Effector CD8-positive, alpha-beta T cell (primary cell): ENCODE measurements around the gene EHHADH.

ENCODE experiments used
- DNase-seq: peaks from one replicate; lab custom pipeline; 2025; lab: John Stamatoyannopoulos, UW

EHHADH gene

DNA sequence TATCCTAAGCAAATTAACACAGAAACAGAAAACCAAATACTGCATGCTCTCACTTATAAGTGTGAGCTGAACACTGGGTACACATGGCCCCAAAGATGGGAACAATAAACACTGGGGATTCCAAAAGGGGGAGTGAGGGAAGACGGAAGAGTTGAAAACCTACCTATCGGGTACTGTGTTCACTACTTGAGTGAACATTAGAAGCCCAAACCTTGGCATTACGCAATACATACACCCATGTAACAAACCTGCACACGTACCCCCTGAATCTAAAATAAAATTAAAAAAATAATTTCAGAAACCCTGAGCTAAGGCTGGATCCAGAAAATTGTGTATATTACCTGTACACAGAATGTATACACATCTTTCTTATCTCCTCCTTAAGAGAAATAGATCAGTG lies 58.2 kb downstream of the EHHADH start:
- DNase-seq: no peak

DNA sequence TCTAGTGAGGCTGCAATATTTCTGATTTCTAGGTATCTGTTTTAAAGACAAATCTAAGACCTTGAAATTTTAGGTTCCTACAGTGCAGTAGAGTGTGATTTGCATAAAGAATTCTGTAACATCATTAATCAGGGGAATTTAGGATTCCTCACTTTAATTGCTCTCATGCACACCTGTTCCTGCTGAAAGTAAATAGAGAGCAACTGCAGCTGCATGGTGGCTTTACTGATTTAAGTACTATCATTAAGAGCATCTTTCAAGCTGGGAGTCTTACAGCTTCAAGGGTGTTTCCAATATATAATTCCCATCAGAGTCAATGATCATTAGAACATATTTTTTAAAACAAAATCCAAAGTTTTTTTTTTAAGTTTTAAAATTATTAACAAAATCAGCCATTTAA lies 65.0 kb downstream of the EHHADH start:
- DNase-seq: no peak

DNA sequence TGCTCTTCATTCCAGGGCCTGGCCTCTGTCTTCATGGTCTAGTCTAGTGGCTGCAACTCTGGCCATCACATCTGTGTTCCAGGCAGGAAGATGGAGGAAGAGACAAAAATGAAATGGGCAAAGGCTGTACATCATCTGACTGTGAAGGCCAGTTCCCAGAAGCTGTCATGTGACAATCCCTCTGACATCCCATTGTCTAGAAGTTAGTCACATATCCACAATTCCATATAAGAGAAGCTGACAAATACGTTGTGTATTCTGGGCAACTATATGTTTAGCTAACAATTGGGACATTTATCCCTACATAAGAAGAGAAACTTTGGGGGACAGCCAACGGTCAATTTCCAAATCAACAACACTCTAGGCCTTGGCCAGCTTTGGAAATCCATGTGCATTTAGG lies 66.5 kb downstream of the EHHADH start:
- no peak for DNase-seq

DNA sequence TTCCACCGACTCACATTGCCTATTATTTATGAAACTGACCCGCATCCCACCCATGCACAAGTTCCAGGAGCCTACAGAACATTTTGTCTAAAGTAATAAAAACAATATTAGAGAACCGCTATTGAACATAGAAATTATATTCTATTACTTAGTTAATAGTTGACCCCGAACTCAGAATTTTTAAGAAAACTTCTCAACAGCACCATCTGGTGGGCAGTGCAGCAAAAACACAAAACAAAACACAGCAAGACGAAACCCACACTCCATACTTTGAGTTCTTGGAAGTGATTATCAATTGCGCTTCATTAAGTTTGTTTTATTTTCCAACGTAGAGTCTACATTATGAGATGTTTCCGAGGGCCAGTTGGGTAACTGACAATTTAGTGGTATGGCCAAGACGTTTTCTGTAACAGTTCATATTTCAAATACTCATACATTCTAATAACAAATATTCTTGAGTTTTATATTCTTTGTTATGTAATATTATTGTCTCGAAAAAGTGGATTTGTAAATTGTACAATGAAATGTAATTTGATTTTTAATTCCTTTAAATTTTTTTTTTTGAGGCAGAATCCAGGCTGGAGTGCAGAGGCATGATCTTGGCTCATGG lies 77.0 kb downstream of the EHHADH start:
- no peak for DNase-seq

DNA sequence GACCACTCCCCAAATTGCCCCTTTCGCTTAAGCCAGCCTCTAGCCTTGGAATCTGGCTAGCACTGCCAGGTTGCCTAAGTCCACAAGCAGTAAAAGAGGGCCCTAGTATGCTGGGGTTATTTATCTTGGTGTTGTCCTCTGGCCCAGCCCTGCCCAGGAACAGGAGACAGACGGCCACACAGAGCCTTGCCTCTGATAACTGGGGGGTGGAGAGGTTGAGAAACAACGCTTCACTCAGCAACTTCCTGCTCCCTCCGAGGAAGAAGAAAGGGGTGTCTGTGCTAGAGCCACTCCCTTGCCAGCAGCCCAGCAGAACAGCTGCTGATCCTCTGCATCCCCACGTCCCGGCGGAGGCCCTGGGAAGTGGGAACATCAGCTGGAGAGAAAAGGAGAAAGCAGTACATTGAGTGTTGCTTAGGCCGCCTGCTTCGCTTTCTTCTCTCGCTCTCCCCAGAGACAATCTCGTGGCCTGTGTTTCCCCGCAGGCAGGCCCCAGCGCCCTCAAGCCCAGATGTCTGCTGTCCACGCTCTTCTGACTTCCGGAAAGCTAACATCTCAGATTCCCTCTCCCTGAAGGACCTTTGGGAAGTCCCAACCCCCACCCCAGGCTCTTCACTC lies 78.4 kb downstream of the EHHADH start:
- DNase-seq: no peak

DNA sequence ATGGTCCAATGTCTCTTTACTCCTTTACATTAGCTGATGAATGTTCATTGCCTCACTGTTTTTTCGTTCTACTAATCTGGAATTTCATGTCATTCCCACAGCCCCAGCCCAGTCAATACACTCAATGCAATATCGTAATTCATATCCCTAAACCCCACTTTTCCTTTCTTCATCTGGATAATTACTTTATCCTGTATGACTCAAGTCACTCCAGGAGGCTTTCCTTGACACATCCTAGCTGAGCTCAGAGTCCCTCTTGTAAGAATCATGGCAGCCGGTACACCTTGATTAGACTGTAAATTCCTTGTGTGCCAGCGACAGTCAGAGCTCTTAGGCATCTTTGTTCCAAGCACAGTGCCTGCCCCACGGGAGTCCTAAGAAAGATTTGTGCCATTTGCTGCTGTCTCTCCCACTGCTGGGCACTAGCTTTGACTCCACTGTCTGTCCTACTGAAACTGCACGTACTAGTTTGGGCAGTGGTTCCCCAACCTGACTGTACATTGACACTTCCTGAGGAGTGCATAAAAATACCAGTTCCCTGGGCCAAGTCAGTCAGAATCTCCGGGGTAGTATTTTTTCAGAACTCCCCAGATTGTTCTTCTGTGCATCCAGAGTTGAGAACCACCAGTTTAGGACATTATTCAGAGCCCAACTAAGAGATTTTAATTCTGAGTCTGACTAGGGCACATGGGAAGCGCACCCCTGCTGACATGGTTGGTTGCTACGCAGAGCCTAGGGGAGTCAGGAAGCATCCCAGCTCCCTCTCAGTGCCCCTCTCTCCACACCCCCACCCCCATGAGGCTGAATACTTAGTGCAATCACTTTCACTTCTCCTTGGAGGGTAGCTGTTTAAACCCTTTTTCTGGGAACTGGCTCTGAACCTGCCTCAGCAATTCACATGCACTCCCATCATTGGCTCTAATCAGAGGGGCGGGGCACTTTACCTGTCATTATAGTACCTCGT lies 81.5 kb downstream of the EHHADH start:
- DNase-seq: no peak

DNA sequence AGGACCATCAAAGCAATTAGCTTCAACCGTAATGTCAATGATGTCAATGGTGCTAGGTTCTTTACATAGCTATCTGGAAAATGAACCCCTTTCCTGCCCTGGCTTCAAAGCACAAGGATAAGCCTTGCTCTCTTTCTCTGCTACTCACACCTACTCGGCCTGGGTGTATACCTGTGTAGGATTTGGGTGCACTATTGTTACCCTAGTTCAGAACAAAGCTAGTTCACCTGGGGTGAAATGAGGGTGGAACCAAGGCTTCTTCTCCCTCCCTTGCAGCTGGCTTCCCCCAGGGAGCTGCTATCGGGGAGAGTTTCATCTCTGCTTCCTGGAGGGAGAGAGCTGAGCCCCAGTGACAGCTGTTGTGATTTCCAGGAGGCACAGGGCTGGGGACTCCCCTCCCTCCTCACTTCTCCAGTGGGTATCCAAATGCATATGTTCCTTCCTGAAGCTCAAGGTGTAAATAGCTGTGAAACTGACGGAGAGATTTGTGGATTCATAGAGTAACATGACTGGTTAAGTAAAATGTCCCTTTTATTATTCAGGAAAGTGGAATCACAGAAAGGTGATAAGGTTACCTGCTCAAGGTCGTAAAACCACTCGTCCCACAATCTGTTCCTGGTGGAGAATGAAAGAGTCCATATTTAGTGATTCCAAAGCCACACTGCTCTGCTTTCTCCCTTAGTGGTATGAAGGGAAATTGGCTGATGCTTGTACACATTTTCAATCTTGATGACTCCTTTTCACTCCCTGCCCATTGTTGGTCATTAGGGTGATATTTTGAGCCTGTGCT lies 89.2 kb downstream of the EHHADH start:
- no peak for DNase-seq

DNA sequence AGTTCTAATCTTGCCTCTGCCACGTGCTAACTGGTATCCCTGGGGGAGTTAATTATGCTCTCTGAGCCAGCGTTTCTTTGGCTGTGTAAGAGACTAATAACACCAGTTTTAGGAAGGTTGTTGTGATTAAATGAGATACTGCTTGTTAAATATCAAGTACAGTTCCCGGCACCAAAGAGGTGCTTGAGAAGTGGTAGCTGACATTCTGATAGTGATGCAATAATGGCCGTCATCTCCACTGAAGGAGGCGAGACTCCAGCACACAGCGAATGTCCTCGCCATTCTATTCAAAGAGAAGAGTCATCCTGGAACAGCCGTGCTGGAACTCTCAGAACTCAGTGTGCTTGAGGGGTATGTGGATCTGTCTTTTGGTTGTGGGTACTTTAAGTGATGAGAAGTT lies 91.2 kb downstream of the EHHADH start:
- no peak for DNase-seq

DNA sequence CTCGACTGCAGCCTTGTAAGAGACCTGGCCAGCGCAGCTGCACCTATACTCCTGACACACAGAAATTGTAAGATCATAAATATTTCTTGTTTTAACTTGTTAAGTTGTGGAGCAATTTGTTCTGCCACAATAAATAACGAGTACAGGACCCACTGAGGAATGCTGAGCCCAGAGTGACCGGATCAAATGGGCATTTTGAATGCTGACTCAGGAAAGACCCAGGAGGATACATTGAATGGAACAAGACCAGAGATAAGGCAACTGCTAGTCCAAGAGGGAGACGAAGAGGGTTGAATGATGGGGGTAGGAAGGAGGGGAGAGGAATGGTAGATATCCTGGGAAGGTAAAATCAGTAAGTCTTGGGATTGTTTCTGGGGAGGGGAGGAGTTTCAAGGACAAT lies 92.1 kb downstream of the EHHADH start:
- DNase-seq: no peak

DNA sequence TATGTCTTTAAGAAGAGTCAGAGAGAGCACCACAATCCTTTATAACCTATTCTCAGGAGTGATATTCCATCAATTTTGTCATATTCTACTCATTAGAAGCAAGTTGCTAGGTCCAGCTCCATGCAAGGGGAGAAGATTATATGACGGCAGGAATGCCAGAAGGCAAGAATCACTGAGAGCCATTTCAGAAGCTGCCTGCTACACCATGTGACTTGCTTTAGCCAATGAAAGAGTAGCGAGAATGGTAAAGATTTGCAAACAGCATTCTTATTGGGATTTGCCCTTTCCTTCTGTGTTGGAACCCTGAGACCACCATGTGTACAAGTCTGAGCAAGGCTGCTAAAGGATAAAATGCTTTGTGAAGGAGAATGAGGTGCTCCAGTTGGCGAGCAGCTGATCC lies 96.5 kb downstream of the EHHADH start:
- DNase-seq: no peak

DNA sequence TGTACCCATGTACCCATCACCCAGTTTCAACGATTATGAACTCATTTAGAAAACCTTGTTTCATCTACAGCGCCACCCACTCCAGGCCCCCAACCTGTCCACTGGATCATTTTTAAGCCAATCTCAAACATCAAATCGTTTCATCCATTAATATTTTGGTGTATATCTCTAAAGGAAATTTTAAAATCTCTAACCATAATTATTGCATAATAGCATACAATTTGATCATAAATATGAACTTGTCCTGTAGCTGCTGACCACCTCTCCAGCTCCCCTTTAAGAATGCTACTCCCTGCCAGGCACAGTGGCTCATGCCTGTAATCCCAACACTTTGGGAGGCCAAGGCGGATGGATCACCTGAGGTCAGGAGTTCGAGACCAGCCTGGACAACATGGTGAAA lies 98.2 kb downstream of the EHHADH start:
- DNase-seq: no peak

DNA sequence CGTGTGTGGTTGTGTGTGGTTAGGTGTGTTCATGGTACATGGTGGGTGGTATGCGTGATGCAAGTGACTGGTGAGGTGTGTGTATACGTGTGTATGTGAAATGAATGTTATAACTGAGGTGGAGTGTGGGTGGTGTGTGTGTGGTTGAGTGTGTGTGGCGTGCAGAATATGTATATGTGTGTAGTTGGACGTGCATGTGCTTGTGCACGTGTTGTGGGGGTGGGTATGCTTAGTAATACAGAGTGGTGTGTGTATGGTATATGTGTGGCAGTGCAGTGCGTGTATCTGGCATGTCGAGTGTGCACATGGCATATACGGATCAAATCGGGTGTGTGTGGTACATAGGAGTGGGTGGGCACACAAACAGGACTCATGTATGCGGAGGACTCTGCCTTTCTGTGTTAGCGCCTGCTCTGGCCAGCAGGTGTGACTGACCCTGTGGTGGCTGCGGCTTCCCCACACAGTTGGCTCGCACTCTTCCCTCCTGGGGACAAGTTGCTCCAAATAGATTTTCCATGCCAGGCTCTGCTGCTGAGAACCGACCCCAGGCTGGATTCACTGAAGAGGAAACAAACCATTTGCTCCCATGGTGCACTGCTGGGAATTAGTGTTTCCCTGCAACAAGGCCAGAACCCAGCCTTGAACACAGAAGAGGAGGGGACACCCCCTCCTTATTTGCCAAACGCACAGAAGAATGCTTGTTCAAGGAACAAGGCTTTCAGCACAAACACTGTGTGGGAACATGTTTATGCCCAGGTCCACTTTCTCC lies 99.8 kb downstream of the EHHADH start:
- no peak for DNase-seq

DNA sequence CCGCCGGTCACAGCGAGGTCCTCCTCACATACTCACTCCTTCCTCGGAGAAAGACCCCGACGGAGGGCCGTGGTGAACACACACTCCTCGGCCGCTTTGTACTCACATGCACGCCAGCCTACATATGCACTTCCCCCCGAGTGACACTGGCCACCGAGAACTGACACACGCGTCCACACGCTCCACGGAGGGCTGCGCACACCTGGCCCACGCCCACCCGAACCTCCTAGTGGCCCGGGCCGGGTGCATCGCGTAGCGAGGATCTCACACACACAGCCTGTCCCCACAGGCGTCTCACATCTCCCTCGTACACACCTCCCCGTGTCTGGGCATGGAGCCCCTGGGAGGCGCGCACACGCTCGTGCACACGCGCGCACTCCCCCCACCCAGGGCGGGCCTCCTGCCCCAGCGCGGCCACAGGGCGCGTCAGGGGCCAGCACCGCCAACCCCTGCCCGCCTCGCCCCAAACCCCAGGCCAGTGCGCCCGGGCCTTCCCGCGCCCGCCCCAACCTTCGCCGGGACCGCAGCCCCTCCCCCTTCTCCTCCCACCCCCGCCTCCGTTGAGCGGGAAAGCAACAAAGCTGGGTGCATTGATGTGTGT lies 100.6 kb downstream of the EHHADH start:
- no peak for DNase-seq

DNA sequence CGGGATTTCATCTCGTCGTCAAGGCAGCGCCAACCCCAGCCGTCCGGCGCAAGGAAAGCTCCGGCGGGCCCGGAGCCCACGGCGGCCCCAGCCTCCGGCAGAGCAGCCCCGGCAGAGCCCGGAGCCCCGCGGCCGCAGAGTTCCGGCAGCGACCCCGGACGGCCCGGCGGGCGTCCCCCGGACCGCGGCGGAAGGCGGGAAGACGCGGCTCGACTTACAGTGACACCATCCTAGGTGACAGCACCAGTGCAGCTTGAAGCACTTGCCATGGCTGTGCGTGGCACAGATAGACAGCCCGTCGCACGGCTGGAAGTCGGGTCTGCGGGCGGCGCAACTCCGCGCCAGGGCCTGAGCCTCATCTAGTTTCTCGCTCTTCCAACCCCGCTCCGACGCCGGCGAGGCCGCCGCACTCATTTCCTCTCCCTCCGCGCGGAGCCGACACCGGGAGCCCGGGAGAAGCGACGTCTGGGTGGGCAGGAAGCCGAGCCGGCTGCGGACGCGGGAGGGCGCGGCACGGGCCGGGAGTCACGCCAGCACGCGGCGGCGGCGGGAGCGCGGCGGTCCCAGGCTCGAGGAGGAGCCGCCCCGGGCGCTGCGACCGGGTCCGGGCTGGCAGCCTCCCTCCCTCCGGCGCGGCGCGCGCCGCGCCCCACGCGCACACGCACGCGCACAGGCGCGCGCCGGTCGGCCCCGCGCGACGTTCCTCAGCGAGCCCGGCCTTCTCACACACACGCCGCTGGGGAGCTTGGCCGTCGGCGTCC lies 101.3 kb downstream of the EHHADH start, which contains the start of gene C3orf70:
Gene C3orf70 (minus strand): TSS at position 651 of the 761 bp plus-strand sequence. CDS start 237 bp downstream, at position 414.
- DNase-seq: no peak

DNA sequence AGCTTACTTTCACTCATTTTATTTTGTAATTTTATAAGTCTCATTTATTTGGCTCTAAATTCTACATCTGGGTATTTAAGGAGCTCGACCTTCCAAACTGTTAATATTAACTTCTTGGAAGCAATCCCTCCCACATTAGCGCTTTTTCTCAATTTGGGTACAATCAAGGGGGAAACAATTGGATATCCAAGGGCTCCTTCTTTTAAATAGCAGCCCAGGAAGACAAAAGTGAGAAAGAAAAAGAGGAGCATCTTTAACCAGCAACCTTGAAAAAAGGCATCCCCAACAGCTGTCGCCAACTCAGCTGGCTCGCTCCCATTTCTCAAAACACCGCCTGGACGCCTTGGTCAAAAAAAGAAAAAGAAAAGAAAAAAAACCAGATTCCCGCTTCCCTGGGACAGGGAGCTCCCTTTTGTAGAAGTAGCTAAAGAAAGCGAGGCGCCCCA lies 101.9 kb downstream of the EHHADH start:
- no peak for DNase-seq

DNA sequence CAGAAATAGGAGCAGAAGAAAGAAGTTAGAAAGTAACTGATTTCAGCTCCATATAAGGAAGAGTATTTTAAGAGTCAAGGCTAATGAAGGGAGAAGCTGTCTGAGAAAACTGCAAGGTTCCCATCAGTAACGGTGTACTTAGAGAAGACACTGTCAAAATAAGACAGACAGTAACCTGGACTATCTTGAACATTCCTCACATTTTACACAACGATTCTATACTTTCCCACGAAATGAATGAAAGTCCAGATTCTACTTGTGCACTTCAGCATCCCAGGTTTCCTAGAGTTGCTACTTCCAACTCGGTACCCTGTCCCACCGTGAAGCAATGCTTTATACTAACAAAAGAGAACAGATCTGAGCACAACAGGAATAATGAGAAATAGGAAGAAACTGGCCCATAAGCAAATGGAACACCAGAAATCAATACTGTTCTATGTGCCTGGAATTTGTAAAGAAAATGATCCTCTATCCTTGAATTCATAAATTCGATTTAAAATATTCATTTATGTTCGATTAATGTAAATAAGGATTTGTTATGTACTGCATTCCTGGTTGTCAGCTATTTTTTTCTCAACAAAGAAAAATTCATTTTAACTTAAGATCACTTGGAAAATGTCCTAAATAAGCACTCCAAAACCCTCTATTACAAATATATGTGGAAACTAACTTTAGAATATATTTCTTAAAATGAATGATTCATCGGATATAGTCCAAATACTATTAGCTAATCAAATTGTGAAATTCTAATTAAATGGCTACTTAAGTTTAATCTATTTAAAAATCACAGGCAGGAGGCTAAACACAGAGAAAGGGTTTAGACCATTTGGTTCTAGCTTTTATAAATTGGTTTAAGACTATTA lies 102.5 kb downstream of the EHHADH start:
- no peak for DNase-seq

DNA sequence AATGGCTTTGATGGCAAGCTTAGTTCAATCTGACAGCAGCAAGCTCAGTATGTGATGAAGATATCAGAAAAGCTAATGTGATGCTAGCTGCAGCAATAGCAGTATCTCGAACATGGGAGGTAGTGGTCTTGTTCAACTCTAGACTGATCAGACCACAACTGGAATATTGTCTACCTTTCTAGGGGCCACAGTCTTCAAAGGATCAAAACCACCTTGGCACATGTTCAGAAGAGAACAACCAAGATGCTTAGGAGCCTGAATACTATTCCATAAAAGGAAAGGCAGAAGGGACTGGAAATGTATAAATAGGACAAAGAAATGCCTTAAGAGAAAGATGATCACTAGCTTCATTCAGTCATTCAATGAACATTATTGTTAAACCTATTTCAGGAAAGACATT lies 103.3 kb downstream of the EHHADH start:
- no peak for DNase-seq

DNA sequence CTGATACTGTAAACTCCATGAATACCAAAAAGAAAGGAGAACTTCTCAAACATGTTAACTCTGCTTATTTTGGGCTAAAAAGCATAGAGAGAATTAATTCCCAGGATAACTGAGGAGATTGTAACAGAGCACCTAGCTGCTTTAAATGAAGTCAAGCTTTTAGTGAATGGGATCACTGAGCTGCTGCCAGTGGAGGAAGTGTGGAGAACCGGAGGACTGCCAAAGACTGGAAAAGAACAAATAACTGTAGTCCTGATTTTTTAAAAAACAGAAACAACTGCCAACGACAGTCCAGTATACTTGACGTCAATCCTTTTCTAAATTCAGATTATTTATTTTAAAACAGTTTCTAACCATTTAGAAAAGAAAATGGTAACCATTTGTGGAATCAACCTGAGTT lies 104.3 kb downstream of the EHHADH start:
- no peak for DNase-seq

DNA sequence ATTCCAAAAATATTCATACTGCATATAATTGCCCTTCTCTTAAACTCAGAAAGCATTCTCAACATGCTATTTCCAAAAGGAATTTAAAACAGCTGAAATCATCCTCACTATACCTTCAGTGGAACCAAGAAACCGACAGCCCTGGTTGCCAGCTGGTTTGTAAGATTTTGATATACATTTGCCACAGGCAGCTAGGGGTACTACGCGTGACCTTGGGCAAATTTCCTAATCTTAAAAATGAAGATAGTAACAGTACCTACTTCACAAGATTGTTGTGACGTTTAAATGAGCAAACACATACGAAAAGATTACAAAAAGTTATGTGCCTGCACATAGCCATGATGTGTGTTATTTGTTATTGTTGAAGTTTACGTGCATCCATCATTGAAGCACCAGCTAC lies 108.3 kb downstream of the EHHADH start:
- DNase-seq: no peak
